ENCODE results near the gene TJP1.

DNA sequence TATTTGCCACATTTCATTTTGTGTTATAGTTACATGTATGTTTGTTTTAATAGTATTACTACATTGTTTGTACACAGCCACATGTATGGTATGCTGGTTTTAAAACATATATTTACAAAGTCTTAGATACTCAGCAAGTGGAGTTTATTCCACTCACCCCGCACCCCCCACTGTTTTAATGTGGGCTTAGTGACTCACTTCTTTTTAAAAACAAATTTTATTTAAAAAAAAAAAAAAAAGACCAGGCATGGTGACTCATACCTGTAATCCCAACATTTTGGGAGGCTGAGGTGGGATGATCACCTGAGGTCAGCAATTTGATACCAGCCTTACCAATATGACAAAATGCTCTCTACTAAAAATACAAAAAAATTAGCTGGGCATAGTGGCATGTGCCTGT lies 26.9 kb upstream of the TJP1 start:
- TF ChIP-seq, protein P1, sequence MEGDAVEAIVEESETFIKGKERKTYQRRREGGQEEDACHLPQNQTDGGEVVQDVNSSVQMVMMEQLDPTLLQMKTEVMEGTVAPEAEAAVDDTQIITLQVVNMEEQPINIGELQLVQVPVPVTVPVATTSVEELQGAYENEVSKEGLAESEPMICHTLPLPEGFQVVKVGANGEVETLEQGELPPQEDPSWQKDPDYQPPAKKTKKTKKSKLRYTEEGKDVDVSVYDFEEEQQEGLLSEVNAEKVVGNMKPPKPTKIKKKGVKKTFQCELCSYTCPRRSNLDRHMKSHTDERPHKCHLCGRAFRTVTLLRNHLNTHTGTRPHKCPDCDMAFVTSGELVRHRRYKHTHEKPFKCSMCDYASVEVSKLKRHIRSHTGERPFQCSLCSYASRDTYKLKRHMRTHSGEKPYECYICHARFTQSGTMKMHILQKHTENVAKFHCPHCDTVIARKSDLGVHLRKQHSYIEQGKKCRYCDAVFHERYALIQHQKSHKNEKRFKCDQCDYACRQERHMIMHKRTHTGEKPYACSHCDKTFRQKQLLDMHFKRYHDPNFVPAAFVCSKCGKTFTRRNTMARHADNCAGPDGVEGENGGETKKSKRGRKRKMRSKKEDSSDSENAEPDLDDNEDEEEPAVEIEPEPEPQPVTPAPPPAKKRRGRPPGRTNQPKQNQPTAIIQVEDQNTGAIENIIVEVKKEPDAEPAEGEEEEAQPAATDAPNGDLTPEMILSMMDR (IDR thresholded peaks at IDR 0.05): no peak
- TF ChIP-seq ZFX (IDR thresholded peaks at IDR 0.05; ENCODE audit: borderline replicate concordance): no peak

Data from 22Rv1 (cell line).